Measurements from ENCODE around the gene DUT.

Gene DUT

GRCh38 chr15:48300038-48300437 lies 31.2 kb upstream of the DUT start:
- no peaks in the 10 kb centered on the region for H3K79me2 ChIP-seq
- no peak overlapping the region for H3K27ac ChIP-seq
- no peaks in the 10 kb centered on the region for H3K27me3 ChIP-seq (ENCODE audit: control insufficient read depth, insufficient read depth, low read length)
- no peak overlapping the region for H3K4me2 ChIP-seq (ENCODE audit: low read length)
- no peak overlapping the region for H3K4me3 ChIP-seq (ENCODE audit: low read depth, low read length)
- H3K9ac ChIP-seq = no peak overlapping the region
- no peaks in the 10 kb centered on the region for H3K4me1 ChIP-seq
- no peak overlapping the region for H2AFZ ChIP-seq
- TF ChIP-seq CTCF (IDR thresholded peaks at IDR 0.05) = no peak
- no peaks in the 10 kb centered on the region for H3K36me3 ChIP-seq (ENCODE audit: control insufficient read depth, insufficient read depth, low read length)
- no peaks in the 10 kb centered on the region for H3K9me3 ChIP-seq (ENCODE audit: control insufficient read depth, low read length)

DNA sequence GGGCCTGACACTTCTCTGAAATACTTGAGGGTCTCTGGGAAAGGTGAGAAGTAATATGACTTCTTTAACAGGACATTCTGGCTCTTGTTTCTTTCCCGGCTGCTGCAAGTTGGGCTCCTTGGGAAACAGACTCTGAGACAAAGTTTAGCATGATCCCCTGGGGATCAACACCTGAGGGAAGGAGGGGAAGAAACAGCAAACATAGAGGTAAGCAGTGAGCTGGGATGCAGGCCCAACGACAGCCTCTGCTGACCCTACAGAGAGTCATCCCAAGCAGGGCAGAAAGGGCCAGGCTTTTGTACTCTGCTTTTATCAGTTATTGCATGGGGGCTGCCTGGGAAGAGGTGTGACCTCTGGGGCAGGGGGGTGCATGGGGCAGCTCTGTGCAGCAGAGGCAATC lies 26.8 kb upstream of the DUT start:
- H3K4me3 ChIP-seq (ENCODE audit: low read depth, low read length) = no peak overlapping the region
- no peak overlapping the region for H3K27ac ChIP-seq
- H3K4me1 ChIP-seq = no peaks in the 10 kb centered on the region
- no peaks in the 10 kb centered on the region for H3K27me3 ChIP-seq (ENCODE audit: control insufficient read depth, insufficient read depth, low read length)
- no peak for TF ChIP-seq CTCF (IDR thresholded peaks at IDR 0.05)
- H3K9ac ChIP-seq = no peak overlapping the region
- H3K79me2 ChIP-seq = no peaks in the 10 kb centered on the region
- H2AFZ ChIP-seq = no peak overlapping the region
- H3K36me3 ChIP-seq (ENCODE audit: control insufficient read depth, insufficient read depth, low read length) = no peaks in the 10 kb centered on the region
- H3K4me2 ChIP-seq (ENCODE audit: low read length) = no peak overlapping the region
- H3K9me3 ChIP-seq (ENCODE audit: control insufficient read depth, low read length) = no peaks in the 10 kb centered on the region

DNA sequence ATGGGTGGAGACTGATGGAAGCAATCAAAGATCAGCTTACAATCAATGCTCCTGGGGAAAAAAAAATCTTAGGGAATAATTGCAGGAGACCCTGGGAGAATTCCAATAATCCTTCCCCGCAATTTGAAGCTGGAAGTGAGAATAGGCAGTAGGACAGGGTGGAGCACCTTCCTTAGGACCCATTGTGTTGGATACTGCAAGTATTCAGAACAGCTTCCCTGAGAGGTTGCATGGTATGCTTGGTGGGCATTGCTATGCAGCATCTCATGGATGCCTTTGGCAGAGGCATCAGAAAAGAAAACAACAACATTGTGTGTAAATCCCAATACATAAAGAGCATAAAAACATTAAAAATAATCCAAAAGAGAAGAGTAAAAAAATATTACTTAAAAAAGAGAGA lies 24.6 kb upstream of the DUT start:
- no peak for TF ChIP-seq CTCF (IDR thresholded peaks at IDR 0.05)
- Histone ChIP-seq H3K4me3 (ENCODE audit: low read depth, low read length) (no peak overlapping the region), H3K9ac (no peak overlapping the region), H3K27ac (no peak overlapping the region), H3K79me2 (no peaks in the 10 kb centered on the region), H3K4me2 (ENCODE audit: low read length) (no peak overlapping the region), H3K36me3 (ENCODE audit: control insufficient read depth, insufficient read depth, low read length) (no peaks in the 10 kb centered on the region), H2AFZ (no peak overlapping the region), H3K9me3 (ENCODE audit: control insufficient read depth, low read length) (no peaks in the 10 kb centered on the region), H3K27me3 (ENCODE audit: control insufficient read depth, insufficient read depth, low read length) (no peaks in the 10 kb centered on the region), H3K4me1 (no peaks in the 10 kb centered on the region)

DNA sequence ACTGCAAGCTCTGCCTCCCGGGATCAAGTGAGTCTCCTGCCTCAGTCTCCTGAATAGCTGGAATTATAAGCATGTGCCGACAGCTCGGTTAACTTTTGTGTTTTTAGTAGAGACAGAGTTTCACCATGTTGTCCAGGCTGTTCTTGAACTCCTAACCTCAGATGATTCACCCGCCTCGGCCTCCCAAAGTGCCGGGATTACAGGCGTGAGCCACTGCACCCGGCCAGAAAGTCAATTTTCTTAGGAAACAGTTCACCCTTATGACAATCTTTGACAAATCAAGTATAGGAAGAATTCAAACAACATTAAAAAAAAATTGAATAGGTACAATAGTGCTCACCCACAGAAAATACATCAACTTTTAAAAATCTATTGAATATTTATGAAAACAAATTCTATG lies 23.6 kb upstream of the DUT start:
- H3K9me3 ChIP-seq (ENCODE audit: control insufficient read depth, low read length) = no peaks in the 10 kb centered on the region
- no peak overlapping the region for H3K27ac ChIP-seq
- no peak overlapping the region for H3K9ac ChIP-seq
- H3K36me3 ChIP-seq (ENCODE audit: control insufficient read depth, insufficient read depth, low read length) = no peaks in the 10 kb centered on the region
- no peak for TF ChIP-seq CTCF (IDR thresholded peaks at IDR 0.05)
- no peaks in the 10 kb centered on the region for H3K27me3 ChIP-seq (ENCODE audit: control insufficient read depth, insufficient read depth, low read length)
- H3K4me3 ChIP-seq (ENCODE audit: low read depth, low read length) = no peak overlapping the region
- no peak overlapping the region for H3K4me2 ChIP-seq (ENCODE audit: low read length)
- H3K4me1 ChIP-seq = no peaks in the 10 kb centered on the region
- no peak overlapping the region for H2AFZ ChIP-seq
- H3K79me2 ChIP-seq = no peaks in the 10 kb centered on the region

DNA sequence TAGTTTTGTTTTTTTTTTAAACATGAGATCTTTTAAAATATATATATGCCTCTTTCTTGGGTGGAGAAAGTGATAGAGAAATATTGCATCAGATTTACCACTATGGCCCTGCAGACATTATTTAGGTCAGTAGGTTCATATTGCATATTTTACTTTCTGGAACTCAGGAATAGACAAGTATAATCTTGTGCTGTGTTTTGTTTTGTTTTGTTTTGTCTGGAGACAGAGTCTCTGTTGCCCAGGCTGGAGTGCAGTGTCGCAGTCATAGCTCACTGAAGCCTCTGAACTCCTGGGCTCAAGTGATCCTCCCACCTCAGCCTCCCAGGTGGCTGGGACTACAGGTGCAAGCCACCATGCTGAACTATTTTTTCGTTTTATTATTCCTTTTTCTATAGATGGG lies 21.5 kb upstream of the DUT start:
- TF ChIP-seq CTCF (IDR thresholded peaks at IDR 0.05) = no peak
- no peaks in the 10 kb centered on the region for H3K9me3 ChIP-seq (ENCODE audit: control insufficient read depth, low read length)
- H3K36me3 ChIP-seq (ENCODE audit: control insufficient read depth, insufficient read depth, low read length) = no peaks in the 10 kb centered on the region
- H3K27me3 ChIP-seq (ENCODE audit: control insufficient read depth, insufficient read depth, low read length) = no peaks in the 10 kb centered on the region
- H3K79me2 ChIP-seq = no peaks in the 10 kb centered on the region
- H3K4me2 ChIP-seq (ENCODE audit: low read length) = no peak overlapping the region
- H3K27ac ChIP-seq = no peak overlapping the region
- H3K9ac ChIP-seq = no peak overlapping the region
- H3K4me1 ChIP-seq = no peaks in the 10 kb centered on the region
- no peak overlapping the region for H3K4me3 ChIP-seq (ENCODE audit: low read depth, low read length)
- no peak overlapping the region for H2AFZ ChIP-seq
